SU-DHL-6 (cell line): ENCODE results near the gene CD8A.
"Not testable (repeated sequence)": the region's sequence is repeated elsewhere in the genome, so short reads cannot be mapped to it uniquely, and the experiment has no call there.

ENCODE experiments used
- H2AFZ ChIP-seq: fragments of 200-600 bp; sonication (generic); 2 replicates; pipeline ENCODE4 v1.6.1; 2014; ENCODE audit warnings: low read depth, mild to moderate bottlenecking, moderate library complexity, mixed read lengths, antibody characterized with exemption, low read length; ENCODE audit not compliant: severe bottlenecking
- H3F3A ChIP-seq: fragments of 200-600 bp; shearing (Covaris generic); 2 replicates; pipeline ENCODE4 v1.6.0; 2016; ENCODE audit warnings: antibody characterized with exemption, mild to moderate bottlenecking; ENCODE audit not compliant: insufficient read depth
- H3K27ac ChIP-seq: fragments of 200-600 bp; sonication (generic); 2 replicates; pipeline ENCODE4 v1.5.1; 2016; ENCODE audit warnings: low read depth, mild to moderate bottlenecking, low read length, moderate library complexity, mixed read lengths
- H3K27me3 ChIP-seq: fragments of 200-600 bp; sonication (generic), shearing (Covaris generic); 2 replicates; pipeline ENCODE4 v1.6.0; 2014; ENCODE audit warnings: mild to moderate bottlenecking, low read length
- H3K36me3 ChIP-seq: fragments of 200-600 bp; sonication (generic); 2 replicates; pipeline ENCODE4 v1.6.1; 2014; ENCODE audit warnings: mild to moderate bottlenecking, low read length, mixed read lengths
- H3K4me2 ChIP-seq: fragments of 300-600, 200-600 bp; shearing (Covaris generic), sonication (generic); 2 replicates; pipeline ENCODE4 v1.6.0; 2014; ENCODE audit warnings: low read length, low read depth, mild to moderate bottlenecking; ENCODE audit not compliant: poor library complexity, severe bottlenecking
- H3K4me3 ChIP-seq: fragments of 200-600 bp; sonication (generic); 2 replicates; pipeline ENCODE4 v1.5.1; 2014; ENCODE audit warnings: antibody characterized with exemption, low read length, mild to moderate bottlenecking, mixed read lengths; ENCODE audit not compliant: insufficient read depth, poor library complexity, severe bottlenecking
- H3K79me2 ChIP-seq: fragments of 200-600 bp; sonication (generic); 2 replicates; pipeline ENCODE4 v1.6.1; 2014; ENCODE audit warnings: mild to moderate bottlenecking, low read length, moderate library complexity; ENCODE audit not compliant: insufficient read depth
- H3K9ac ChIP-seq: fragments of 200-600 bp; sonication (generic); 2 replicates; pipeline ENCODE4 v1.7.0; 2014; ENCODE audit warnings: mild to moderate bottlenecking, low read length
- H3K9me2 ChIP-seq: fragments of 200-600 bp; sonication (generic); replicated peaks from 2 replicates; pipeline ENCODE4 v1.6.1; 2014; ENCODE audit warnings: low read length; ENCODE audit not compliant: insufficient read depth
- H3K9me3 ChIP-seq: fragments of 200-600 bp; sonication (generic); 2 replicates; pipeline ENCODE4 v1.6.1; 2014; ENCODE audit warnings: low read length, mixed read lengths; ENCODE audit not compliant: insufficient read depth
- H4K20me1 ChIP-seq: fragments of 200-600 bp; sonication (generic); 2 replicates; pipeline ENCODE4 v1.6.1; 2014; ENCODE audit warnings: low read depth, mild to moderate bottlenecking, antibody characterized with exemption, low read length, moderate library complexity, mixed read lengths

Gene CD8A

DNA sequence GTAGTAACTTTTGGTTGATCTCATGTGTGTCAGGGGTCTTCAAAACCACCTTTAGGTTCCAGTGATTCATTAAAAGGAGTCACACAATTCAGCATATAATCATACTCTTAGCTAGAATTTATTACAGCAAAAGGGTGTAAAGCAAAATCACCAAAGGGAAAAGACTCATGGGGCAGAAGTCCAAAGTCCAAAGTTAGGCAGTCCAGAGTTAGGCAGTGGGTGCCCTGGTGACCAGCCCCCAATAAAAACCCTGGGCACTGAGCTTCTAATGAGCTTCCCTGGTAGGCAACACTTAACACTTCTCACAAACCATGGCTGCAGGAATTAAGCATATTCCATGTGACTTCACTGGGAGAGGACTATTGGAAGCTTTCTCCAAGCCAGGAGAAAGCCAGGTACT is 51.2 kb downstream of the CD8A start:
- H4K20me1 ChIP-seq, H3K9me2 ChIP-seq: not testable (repeated sequence)

DNA sequence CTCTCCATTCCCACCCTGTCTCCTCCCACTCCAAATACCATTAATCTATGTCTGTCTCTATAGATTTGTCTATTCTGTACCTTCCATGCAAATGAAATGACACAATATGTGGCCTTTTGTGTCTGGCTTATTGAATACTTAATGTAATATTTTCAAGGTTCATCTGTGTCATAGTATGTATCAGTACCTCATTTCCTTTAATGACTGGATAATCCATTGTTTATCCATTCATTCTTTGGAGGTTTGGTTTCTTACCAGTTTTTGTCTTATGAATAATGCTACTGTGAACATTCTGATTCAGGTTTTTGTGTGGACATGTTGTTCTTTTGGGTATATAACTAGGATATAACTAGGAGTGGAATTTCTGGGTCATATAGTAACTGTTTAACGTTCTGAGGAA is 55.8 kb downstream of the CD8A start:
- not testable (repeated sequence) for H4K20me1 ChIP-seq, H3K4me2 ChIP-seq, H3F3A ChIP-seq, H3K9me3 ChIP-seq, H3K79me2 ChIP-seq, H3K4me3 ChIP-seq, H2AFZ ChIP-seq, H3K27me3 ChIP-seq, H3K36me3 ChIP-seq, H3K9ac ChIP-seq, H3K9me2 ChIP-seq, H3K27ac ChIP-seq

More for the DNA sequence above, 51.2 kb downstream of the CD8A start:
- not testable (repeated sequence) for H3K9ac ChIP-seq, H3K27me3 ChIP-seq, H3K9me3 ChIP-seq, H3F3A ChIP-seq, H3K36me3 ChIP-seq, H3K27ac ChIP-seq, H3K4me3 ChIP-seq, H3K79me2 ChIP-seq, H2AFZ ChIP-seq, H3K4me2 ChIP-seq
